GM12873 (cell line): ENCODE results near the gene COX7A2.

Source experiments
- CTCF ChIP-seq: IDR thresholded peaks from 2 replicates; pipeline ENCODE4 v1.5.1; 2012; ENCODE audit warnings: low read depth, mild to moderate bottlenecking, moderate library complexity, low read length, control low read depth; ENCODE audit not compliant: insufficient read depth; ENCODE audit errors: missing control alignments

Gene COX7A2

GRCh38 chr6:75230484-75231325 is 12.9 kb downstream of the COX7A2 start:
- TF ChIP-seq CTCF, result peak; percentile 40

DNA sequence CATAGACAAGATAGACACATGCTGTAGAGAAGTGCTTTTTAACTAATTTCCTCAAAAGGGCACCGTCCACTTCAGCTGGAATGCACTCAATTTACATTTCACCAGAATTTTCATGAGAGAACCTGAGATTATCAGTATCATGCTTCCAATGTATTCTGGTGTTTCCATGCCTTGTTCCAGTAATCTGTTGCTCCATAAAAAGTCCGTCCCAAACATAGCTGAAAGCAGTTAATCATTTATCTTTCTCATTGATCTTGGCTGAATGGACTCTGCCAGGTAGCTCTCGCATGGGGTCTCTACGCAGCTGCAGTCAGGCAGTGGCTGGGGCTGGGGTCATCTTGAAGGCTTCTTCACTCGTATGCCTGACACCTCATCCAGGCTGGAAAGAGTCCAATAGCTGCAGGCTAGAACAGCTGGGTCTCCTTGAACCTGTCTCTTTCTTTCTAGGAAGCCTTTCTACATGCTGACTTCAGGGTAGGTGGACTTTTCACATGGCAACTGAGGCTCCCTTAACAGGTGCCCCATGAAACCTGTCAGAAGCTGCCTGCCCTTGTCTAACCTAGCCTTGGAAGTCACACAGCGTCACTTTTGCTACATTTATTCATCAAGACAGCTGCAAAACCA is 19.2 kb downstream of the COX7A2 start:
- TF ChIP-seq CTCF, result no peak

DNA sequence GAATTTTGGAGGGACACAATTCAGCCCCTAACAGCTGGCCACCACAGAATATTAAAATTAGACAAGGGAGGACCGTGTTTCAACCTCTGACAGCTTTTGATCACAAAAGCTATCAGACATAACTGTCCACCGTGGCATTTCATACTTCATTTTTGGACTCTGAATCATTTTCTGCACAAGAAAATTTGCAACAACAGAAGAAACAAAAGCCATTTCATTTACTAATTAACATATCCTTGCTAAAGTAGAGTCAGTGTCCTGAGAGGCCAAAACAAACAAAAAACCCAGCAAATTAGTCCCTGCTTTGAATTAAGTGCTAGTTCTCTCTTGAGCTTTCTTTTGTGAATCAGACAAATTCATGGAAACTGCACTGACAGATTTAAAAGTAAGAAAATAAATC is 20.2 kb downstream of the COX7A2 start:
- no peak for TF ChIP-seq CTCF

DNA sequence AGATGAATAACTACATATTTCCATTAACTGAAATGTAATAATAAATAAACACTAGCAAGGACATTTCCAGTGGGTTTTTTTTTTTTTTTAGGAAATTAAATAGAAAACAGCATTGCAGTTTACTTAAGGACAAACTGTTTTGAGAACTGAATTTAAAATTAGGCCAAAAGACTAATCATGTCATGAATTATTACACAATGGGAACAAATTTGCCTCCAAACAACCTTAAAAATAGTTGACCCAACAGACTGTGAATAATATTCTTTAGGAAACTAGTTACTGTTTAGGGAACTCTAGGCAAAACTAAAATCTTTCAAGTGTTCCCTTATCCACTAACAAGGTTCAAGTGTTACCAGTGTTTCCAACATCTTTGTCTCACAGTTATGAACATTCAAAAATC is 21.3 kb downstream of the COX7A2 start:
- TF ChIP-seq CTCF, result no peak

- TF ChIP-seq CTCF, result no peak
Measured at GRCh38 chr6:75221116-75221515, 22.5 kb downstream of the COX7A2 start.

DNA sequence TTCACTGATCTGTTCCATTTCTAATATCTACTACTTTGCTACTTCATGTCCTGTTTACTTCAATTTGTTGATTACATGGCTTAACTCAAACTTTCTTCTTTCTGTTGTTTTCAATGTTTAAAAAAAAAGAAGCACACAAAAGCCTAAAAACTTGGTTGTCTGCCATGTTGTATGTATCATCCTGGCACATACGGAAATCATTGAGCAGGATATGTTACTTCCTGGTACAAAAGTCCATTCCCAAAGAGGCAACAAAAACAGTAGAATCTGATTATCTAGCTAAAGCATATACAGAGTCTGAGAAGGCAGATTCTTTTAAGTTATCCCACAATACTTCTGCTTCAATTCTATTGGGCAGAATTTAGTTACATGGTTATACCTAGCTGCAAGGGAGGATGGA is 23.2 kb downstream of the COX7A2 start:
- TF ChIP-seq CTCF, result no peak

DNA sequence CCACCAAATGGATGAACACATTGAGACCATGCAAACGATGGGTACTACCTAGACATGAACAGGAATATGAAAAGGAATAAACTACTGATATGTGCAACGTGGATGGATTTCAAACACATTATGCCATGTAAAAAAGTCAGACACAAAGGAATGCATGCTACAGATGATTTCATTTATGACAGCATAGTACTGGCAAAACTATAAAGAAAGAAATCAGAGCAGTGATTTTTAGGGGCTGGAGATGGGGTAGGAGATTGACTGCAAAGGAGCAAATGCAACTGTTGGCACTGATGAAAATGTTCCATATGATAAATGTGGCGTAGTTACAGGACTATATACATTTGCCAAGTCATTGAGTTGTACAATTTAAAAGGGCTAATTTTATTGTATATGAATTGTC is 24.3 kb downstream of the COX7A2 start:
- no peak for TF ChIP-seq CTCF
